ENCODE data around the gene ITPRIPL2.

ITPRIPL2 gene

GRCh38 chr16:19113577-19114358, at the start of gene ITPRIPL2:
ITPRIPL2 (plus strand) TSS chr16:19113964; CDS start chr16:19114462, 498 bp downstream.
- DNase-seq, result no peak

- DNase-seq, result no peak
Observed at GRCh38 chr16:19066988-19067348, 46.8 kb upstream of the ITPRIPL2 start.

GRCh38 chr16:19067349-19068236, 46.2 kb upstream of the ITPRIPL2 start, which contains the start of gene COQ7:
COQ7 (plus strand) TSS chr16:19067614; CDS start chr16:19067665, 51 bp downstream.
- DNase-seq, result peak; percentile 96

GRCh38 chr16:19068237-19068815, 45.4 kb upstream of the ITPRIPL2 start:
- no peak for DNase-seq

- DNase-seq, result no peak
Observed at GRCh38 chr16:19071811-19072777, 41.7 kb upstream of the ITPRIPL2 start.

- no peak for DNase-seq
Observed at GRCh38 chr16:19073344-19073743, 40.4 kb upstream of the ITPRIPL2 start.

GRCh38 chr16:19073863-19074262, 39.9 kb upstream of the ITPRIPL2 start:
- DNase-seq, result no peak

- DNase-seq, result no peak
Observed at GRCh38 chr16:19075511-19075910, 38.3 kb upstream of the ITPRIPL2 start.

- no peak for DNase-seq
Observed at GRCh38 chr16:19077879-19078278, 35.9 kb upstream of the ITPRIPL2 start.

- no peak for DNase-seq
Observed at GRCh38 chr16:19083670-19084069, 30.1 kb upstream of the ITPRIPL2 start.

GRCh38 chr16:19084139-19084538, 29.6 kb upstream of the ITPRIPL2 start:
- no peak for DNase-seq

- no peak for DNase-seq
Observed at GRCh38 chr16:19084879-19085278, 28.9 kb upstream of the ITPRIPL2 start.

- DNase-seq, result no peak
Observed at GRCh38 chr16:19085679-19086200, 28.0 kb upstream of the ITPRIPL2 start.

- peak; percentile 76 for DNase-seq
Observed at GRCh38 chr16:19086322-19087199, 27.2 kb upstream of the ITPRIPL2 start.

- no peak for DNase-seq
Observed at GRCh38 chr16:19088341-19088916, 25.3 kb upstream of the ITPRIPL2 start.

- DNase-seq, result no peak
Observed at GRCh38 chr16:19089410-19089955, 24.3 kb upstream of the ITPRIPL2 start.

GRCh38 chr16:19090916-19091315, 22.8 kb upstream of the ITPRIPL2 start:
- DNase-seq, result no peak

- no peak for DNase-seq
Observed at GRCh38 chr16:19092653-19093410, 20.9 kb upstream of the ITPRIPL2 start.

Data from DMS79 treated with DMSO at 0.1 percent for 48 hours (cell line).